GM18498 (cell line): ENCODE data around the gene RXFP3.
A peak's percentile ranks its signal among the peaks of the same experiment; 100 is the strongest.
"Not testable (repeated sequence)": the region's sequence is repeated elsewhere in the genome, so short reads cannot be mapped to it uniquely, and the experiment has no call there.

ENCODE experiments used
- ATAC-seq: cut with Tn5 transposase; IDR thresholded peaks from one replicate; pipeline ENCODE4 v1.9.1; 2021; ENCODE audit warnings: mild to moderate bottlenecking, moderate library complexity; ENCODE audit not compliant: unreplicated experiment

RXFP3 gene

GRCh38 chr5:33934176-33934575, 2.0 kb upstream of the RXFP3 start:
- ATAC-seq: peak; percentile 22

DNA sequence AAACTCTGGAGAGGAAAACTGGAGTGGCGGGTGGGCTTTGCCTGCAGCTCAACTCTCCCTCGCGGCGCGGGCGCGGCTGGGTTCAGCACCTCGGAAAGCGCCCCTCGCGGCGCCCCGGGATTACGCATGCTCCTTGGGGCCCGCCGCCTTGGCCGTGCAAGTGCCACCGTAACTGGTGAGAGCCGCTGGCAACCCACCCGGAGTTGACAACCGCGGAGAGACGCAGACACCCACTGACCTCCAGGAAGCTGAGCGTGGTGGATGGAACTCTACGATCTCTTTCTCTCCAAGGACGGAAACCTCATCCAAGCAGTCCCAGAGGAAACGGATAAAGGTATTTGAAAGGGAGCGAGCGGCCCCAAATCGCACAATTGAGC, 194 bp upstream of the RXFP3 start:
- peak; percentile 42 for ATAC-seq

GRCh38 chr5:33937017-33937706, 976 bp downstream of the RXFP3 start:
- no peak for ATAC-seq

DNA sequence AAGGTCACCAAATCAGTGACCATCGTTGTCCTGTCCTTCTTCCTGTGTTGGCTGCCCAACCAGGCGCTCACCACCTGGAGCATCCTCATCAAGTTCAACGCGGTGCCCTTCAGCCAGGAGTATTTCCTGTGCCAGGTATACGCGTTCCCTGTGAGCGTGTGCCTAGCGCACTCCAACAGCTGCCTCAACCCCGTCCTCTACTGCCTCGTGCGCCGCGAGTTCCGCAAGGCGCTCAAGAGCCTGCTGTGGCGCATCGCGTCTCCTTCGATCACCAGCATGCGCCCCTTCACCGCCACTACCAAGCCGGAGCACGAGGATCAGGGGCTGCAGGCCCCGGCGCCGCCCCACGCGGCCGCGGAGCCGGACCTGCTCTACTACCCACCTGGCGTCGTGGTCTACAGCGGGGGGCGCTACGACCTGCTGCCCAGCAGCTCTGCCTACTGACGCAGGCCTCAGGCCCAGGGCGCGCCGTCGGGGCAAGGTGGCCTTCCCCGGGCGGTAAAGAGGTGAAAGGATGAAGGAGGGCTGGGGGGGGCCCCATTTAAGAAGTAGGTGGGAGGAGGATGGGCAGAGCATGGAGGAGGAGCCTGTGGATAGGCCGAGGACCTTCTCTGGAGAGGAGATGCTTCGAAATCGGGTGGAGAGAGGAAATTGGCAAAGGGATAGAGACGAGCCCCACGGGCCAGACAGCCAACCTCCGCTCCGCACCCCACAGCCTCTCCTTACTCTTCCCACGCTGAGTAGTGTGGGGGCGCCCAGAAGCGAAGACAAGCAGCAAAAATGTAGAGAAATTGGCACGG, 1.7 kb downstream of the RXFP3 start:
- no peak for ATAC-seq

DNA sequence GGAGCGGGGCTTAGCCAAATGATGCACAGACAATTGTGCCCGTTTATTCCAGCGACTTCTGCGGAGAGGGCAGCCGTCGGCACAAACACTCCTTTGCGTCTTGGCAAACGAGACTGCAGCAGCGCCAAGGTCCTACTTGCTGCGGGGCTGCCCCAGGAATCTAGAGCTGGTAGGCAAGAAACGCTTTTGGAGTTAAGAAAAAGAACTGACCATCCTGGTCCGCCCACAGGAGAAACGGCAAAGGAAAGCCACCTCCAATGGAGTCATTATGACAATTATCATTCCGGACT, 2.3 kb downstream of the RXFP3 start:
- ATAC-seq: no peak

- ATAC-seq: no peak
These were observed 2.7 kb downstream of the RXFP3 start for GRCh38 chr5:33938881-33939280.

- ATAC-seq: no peak
These were observed 3.5 kb downstream of the RXFP3 start for GRCh38 chr5:33939556-33940262.

DNA sequence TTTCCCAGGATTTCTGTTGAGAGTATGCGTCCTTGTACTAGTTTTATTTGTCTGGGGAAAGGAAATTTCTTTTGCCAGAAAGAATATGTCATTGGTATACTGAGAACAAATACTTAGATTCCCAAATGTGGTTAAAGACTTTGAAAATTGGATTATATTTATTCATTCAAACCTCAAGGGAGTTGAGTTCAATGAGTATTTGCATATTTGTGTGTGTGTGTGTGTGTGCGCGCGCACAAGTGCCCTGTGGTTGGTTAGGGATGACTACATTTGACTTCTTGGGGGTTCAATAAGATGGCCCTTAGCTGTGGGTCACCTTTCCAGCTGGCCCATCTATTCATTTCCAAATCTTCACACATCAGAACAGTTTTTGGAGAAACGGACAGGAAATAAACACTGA, 4.9 kb downstream of the RXFP3 start:
- ATAC-seq: no peak

- no peak for ATAC-seq
These were observed 8.5 kb downstream of the RXFP3 start for GRCh38 chr5:33944543-33945132.

DNA sequence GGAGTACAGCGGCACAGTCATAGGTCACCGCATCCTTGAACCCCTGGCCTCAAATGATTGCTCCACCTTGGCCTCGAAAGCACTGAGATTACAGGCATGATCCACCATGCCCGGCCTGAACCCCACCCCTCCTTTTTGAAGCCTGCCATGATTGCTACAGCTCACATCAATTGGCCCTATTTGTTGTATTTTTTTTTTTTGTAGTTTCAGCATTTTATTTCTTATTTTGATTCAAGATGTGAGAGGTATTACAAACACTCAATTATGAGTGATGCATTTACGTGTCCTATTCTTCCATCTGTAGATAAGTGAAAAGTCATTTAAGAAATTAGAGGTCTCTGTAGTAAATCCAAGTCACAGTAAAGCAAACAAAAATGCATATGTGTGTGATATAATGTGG, 16.0 kb downstream of the RXFP3 start:
- not testable (repeated sequence) for ATAC-seq

- ATAC-seq: no peak
These were observed 21.5 kb downstream of the RXFP3 start for GRCh38 chr5:33957577-33958150.

GRCh38 chr5:33958176-33958575, 22.0 kb downstream of the RXFP3 start:
- ATAC-seq: no peak

DNA sequence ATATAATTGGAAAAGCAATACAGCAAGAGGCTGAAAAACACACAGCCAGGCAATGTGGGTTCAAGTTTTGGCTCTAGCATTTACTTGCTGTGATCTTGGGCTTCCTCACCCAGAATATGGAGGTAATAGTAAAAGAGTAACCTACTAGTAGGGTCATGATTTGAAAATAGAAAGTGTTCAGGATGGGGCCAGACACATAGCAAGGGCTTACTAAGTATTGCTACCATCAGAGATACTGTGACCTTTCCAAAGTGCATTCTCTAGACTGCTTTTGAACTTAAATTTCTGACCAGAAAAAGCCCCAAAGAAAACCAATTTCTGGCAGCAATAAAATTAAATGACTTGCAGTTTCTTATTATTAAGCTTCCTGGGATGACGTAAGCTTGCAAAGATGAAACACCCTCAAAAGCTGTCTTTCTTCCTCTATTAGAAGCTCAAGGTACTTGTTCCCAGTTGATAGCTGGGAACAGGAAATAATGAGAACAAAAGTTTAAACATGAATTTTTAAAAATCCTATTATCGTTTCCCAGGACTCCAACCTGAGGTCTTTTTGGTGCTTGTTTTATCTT, 28.0 kb downstream of the RXFP3 start:
- ATAC-seq: no peak

- no peak for ATAC-seq
These were observed 30.6 kb downstream of the RXFP3 start for GRCh38 chr5:33966805-33967204.

- ATAC-seq: no peak
These were observed 32.2 kb downstream of the RXFP3 start for GRCh38 chr5:33968211-33969005.

- peak; percentile 76 for ATAC-seq
These were observed 33.6 kb downstream of the RXFP3 start for GRCh38 chr5:33969572-33970452.

GRCh38 chr5:33973271-33973670, 37.1 kb downstream of the RXFP3 start:
- peak; percentile 62 for ATAC-seq

DNA sequence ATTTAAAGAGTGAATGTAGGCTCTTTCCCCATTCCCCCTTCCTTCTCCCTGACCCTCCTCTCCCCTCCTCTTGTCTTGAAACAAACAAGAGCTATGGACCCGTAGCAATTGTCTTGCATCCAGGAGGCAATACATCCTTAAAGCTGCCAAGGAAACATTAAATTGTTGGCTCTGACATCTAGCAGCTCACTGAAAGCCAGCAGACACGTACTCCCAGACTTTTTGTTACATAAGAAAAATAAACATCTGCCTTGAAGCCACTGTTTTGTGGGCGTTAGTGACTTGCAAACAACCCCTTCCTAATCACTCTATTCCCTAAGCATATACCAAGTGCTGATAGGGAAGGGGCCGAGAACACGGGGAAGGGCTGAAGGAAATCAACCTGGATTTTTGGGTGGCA, 39.7 kb downstream of the RXFP3 start:
- no peak for ATAC-seq

DNA sequence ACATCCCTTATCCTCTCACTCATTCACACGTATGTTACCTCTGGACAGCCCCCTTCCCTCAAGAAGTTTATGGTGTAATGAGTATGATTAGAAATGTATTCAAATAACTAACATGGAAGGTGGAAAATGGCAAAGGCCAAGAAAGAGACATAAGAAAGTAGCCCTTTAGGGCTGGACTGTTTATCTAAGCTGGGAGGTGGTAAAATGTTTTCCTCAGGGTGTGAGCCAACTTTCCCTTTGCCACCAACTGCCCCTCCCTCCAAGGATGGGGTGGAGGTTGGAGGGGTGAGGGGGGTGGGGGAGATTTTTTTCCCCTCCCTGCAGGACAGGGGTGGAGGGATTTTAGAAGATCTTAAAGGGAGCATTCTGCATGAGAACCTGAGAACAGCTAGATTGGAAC, 40.1 kb downstream of the RXFP3 start:
- no peak for ATAC-seq
